ENCODE results near the gene TNRC18. TPM values are rescaled to one million over a fixed set of nuclear protein-coding genes. Genes with fewer than 3 reads are reported as not detected.

TNRC18 gene
- total and polyA plus RNA-seq, 9 of the 15 experiments (the other 6 are each of a cell fraction or from before 2014, with no cell fraction given), result 0.03 to 43.2 (median 18.0) TPM

- no peak for TF ChIP-seq ZNF217 (CRISPR knock-in tag; IDR thresholded peaks at IDR 0.05)
- no peak for TF ChIP-seq GABPA (tag; conservative IDR thresholded peaks at IDR 0.05; ENCODE audit: low read depth)
- TF ChIP-seq CXXC5 (CRISPR knock-in tag; IDR thresholded peaks at IDR 0.05), result peak; percentile 59
- TF ChIP-seq, protein P1, sequence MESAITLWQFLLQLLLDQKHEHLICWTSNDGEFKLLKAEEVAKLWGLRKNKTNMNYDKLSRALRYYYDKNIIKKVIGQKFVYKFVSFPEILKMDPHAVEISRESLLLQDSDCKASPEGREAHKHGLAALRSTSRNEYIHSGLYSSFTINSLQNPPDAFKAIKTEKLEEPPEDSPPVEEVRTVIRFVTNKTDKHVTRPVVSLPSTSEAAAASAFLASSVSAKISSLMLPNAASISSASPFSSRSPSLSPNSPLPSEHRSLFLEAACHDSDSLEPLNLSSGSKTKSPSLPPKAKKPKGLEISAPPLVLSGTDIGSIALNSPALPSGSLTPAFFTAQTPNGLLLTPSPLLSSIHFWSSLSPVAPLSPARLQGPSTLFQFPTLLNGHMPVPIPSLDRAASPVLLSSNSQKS (CRISPR knock-in tag; IDR thresholded peaks at IDR 0.05), result no peak
- no peak for TF ChIP-seq POLR2AphosphoS5 (IDR thresholded peaks at IDR 0.05; ENCODE audit: control insufficient read depth, insufficient read depth, low read depth, low read length)
- TF ChIP-seq, protein P2, sequence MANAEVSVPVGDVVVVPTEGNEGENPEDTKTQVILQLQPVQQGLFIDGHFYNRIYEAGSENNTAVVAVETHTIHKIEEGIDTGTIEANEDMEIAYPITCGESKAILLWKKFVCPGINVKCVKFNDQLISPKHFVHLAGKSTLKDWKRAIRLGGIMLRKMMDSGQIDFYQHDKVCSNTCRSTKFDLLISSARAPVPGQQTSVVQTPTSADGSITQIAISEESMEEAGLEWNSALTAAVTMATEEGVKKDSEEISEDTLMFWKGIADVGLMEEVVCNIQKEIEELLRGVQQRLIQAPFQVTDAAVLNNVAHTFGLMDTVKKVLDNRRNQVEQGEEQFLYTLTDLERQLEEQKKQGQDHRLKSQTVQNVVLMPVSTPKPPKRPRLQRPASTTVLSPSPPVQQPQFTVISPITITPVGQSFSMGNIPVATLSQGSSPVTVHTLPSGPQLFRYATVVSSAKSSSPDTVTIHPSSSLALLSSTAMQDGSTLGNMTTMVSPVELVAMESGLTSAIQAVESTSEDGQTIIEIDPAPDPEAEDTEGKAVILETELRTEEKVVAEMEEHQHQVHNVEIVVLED (CRISPR knock-in tag; IDR thresholded peaks at IDR 0.05), result no peak
- TF ChIP-seq RBM25 (IDR thresholded peaks at IDR 0.05; ENCODE audit: low read depth, low read length, severe bottlenecking), result no peak
- TF ChIP-seq E2F3 (CRISPR knock-in tag; IDR thresholded peaks at IDR 0.05), result no peak
- no peak for TF ChIP-seq ETV6 (IDR thresholded peaks at IDR 0.05; ENCODE audit: borderline replicate concordance in 1 of 2, low read depth in 2 of 2, low read length in 1 of 2)
- TF ChIP-seq ETV6 (CRISPR knock-in tag; IDR thresholded peaks at IDR 0.05; ENCODE audit: borderline replicate concordance), result no peak
- TF ChIP-seq ZNF696 (CRISPR knock-in tag; conservative IDR thresholded peaks at IDR 0.05), result no peak
- TF ChIP-seq, protein P3, sequence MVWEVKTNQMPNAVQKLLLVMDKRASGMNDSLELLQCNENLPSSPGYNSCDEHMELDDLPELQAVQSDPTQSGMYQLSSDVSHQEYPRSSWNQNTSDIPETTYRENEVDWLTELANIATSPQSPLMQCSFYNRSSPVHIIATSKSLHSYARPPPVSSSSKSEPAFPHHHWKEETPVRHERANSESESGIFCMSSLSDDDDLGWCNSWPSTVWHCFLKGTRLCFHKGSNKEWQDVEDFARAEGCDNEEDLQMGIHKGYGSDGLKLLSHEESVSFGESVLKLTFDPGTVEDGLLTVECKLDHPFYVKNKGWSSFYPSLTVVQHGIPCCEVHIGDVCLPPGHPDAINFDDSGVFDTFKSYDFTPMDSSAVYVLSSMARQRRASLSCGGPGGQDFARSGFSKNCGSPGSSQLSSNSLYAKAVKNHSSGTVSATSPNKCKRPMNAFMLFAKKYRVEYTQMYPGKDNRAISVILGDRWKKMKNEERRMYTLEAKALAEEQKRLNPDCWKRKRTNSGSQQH (CRISPR knock-in tag; IDR thresholded peaks at IDR 0.05), result no peak
- TF ChIP-seq HMGN3 (IDR thresholded peaks at IDR 0.05; ENCODE audit: borderline replicate concordance, extremely low read depth, insufficient read length, low read depth, low read length), result peak; percentile 33
- no peak for TF ChIP-seq ILK (tag; IDR thresholded peaks at IDR 0.05; ENCODE audit: borderline replicate concordance, low read depth)
- TF ChIP-seq CREB3L1 (IDR thresholded peaks at IDR 0.05; ENCODE audit: borderline replicate concordance, low read depth), result no peak
- TF ChIP-seq, protein P4, sequence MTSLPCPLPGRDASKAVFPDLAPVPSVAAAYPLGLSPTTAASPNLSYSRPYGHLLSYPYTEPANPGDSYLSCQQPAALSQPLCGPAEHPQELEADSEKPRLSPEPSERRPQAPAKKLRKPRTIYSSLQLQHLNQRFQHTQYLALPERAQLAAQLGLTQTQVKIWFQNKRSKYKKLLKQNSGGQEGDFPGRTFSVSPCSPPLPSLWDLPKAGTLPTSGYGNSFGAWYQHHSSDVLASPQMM (CRISPR knock-in tag; IDR thresholded peaks at IDR 0.05), result no peak
- no peak for TF ChIP-seq HOXB6 (CRISPR knock-in tag; IDR thresholded peaks at IDR 0.05; ENCODE audit: borderline replicate concordance)
- TF ChIP-seq GTF2A2 (tag; IDR thresholded peaks at IDR 0.05), result no peak
- peak; percentile 12 for TF ChIP-seq RBBP5 (IDR thresholded peaks at IDR 0.05; ENCODE audit: borderline replicate concordance, insufficient read depth, low read length, poor library complexity, severe bottlenecking)
- no peak for TF ChIP-seq GABPB2 (CRISPR knock-in tag; conservative IDR thresholded peaks at IDR 0.05)
- TF ChIP-seq SRF (CRISPR knock-in tag; IDR thresholded peaks at IDR 0.05), result peak in 1 of 2 experiments; percentile 55; a peak in 2 of 4 replicates
These were observed at the start of gene TNRC18 (continued) for GRCh38 chr7:5423306-5423975.
